SU-DHL-6 (cell line): ENCODE results near the gene EIF6.

ENCODE experiments used
- H2AFZ ChIP-seq: fragments of 200-600 bp; sonication (generic); 2 replicates; pipeline ENCODE4 v1.6.1; 2014; ENCODE audit warnings: low read depth, mild to moderate bottlenecking, moderate library complexity, mixed read lengths, antibody characterized with exemption, low read length; ENCODE audit not compliant: severe bottlenecking
- H3F3A ChIP-seq: fragments of 200-600 bp; shearing (Covaris generic); 2 replicates; pipeline ENCODE4 v1.6.0; 2016; ENCODE audit warnings: antibody characterized with exemption, mild to moderate bottlenecking; ENCODE audit not compliant: insufficient read depth
- H3K27ac ChIP-seq: fragments of 200-600 bp; sonication (generic); 2 replicates; pipeline ENCODE4 v1.5.1; 2016; ENCODE audit warnings: low read depth, mild to moderate bottlenecking, low read length, moderate library complexity, mixed read lengths
- H3K27me3 ChIP-seq: fragments of 200-600 bp; sonication (generic), shearing (Covaris generic); 2 replicates; pipeline ENCODE4 v1.6.0; 2014; ENCODE audit warnings: mild to moderate bottlenecking, low read length
- H3K36me3 ChIP-seq: fragments of 200-600 bp; sonication (generic); 2 replicates; pipeline ENCODE4 v1.6.1; 2014; ENCODE audit warnings: mild to moderate bottlenecking, low read length, mixed read lengths
- H3K4me2 ChIP-seq: fragments of 300-600, 200-600 bp; shearing (Covaris generic), sonication (generic); 2 replicates; pipeline ENCODE4 v1.6.0; 2014; ENCODE audit warnings: low read length, low read depth, mild to moderate bottlenecking; ENCODE audit not compliant: poor library complexity, severe bottlenecking
- H3K4me3 ChIP-seq: fragments of 200-600 bp; sonication (generic); 2 replicates; pipeline ENCODE4 v1.5.1; 2014; ENCODE audit warnings: antibody characterized with exemption, low read length, mild to moderate bottlenecking, mixed read lengths; ENCODE audit not compliant: insufficient read depth, poor library complexity, severe bottlenecking
- H3K79me2 ChIP-seq: fragments of 200-600 bp; sonication (generic); 2 replicates; pipeline ENCODE4 v1.6.1; 2014; ENCODE audit warnings: mild to moderate bottlenecking, low read length, moderate library complexity; ENCODE audit not compliant: insufficient read depth
- H3K9ac ChIP-seq: fragments of 200-600 bp; sonication (generic); 2 replicates; pipeline ENCODE4 v1.7.0; 2014; ENCODE audit warnings: mild to moderate bottlenecking, low read length
- H3K9me2 ChIP-seq: fragments of 200-600 bp; sonication (generic); replicated peaks from 2 replicates; pipeline ENCODE4 v1.6.1; 2014; ENCODE audit warnings: low read length; ENCODE audit not compliant: insufficient read depth
- H3K9me3 ChIP-seq: fragments of 200-600 bp; sonication (generic); 2 replicates; pipeline ENCODE4 v1.6.1; 2014; ENCODE audit warnings: low read length, mixed read lengths; ENCODE audit not compliant: insufficient read depth
- H4K20me1 ChIP-seq: fragments of 200-600 bp; sonication (generic); 2 replicates; pipeline ENCODE4 v1.6.1; 2014; ENCODE audit warnings: low read depth, mild to moderate bottlenecking, antibody characterized with exemption, low read length, moderate library complexity, mixed read lengths
- EZH2phosphoT487 ChIP-seq: fragments of 200-600 bp; sonication (generic), shearing (Covaris generic); conservative IDR thresholded peaks from 2 replicates; pipeline ENCODE4 v1.6.1; 2018; ENCODE audit warnings: mild to moderate bottlenecking, antibody characterized with exemption, low read length, moderate library complexity, mixed read lengths
- TF ChIP-seq, protein P1 (sequence below): fragments of 200-600 bp; sonication (generic); IDR thresholded peaks from one replicate; pipeline ENCODE4 v1.5.1; 2017; ENCODE audit warnings: antibody characterized with exemption, mild to moderate bottlenecking, low read length, moderate library complexity; ENCODE audit not compliant: insufficient read depth, poor library complexity, severe bottlenecking

Gene EIF6

GRCh38 chr20:35325401-35325800, 40.8 kb upstream of the EIF6 start:
- Histone ChIP-seq H3K27me3 (no peaks in the 10 kb centered on the region), H3K36me3 (no peaks in the 10 kb centered on the region), H3K9me2 (no peaks in the 10 kb centered on the region), H3K4me2 (no peak overlapping the region), H3K4me3 (no peak overlapping the region), H3K9ac (no peak overlapping the region), H4K20me1 (no peaks in the 10 kb centered on the region), H3K9me3 (no peaks in the 10 kb centered on the region), H2AFZ (no peak overlapping the region), H3F3A (no peaks in the 10 kb centered on the region), H3K79me2 (no peaks in the 10 kb centered on the region), H3K27ac (no peak overlapping the region)
- TF ChIP-seq EZH2phosphoT487 = no peak
- TF ChIP-seq, protein P1, sequence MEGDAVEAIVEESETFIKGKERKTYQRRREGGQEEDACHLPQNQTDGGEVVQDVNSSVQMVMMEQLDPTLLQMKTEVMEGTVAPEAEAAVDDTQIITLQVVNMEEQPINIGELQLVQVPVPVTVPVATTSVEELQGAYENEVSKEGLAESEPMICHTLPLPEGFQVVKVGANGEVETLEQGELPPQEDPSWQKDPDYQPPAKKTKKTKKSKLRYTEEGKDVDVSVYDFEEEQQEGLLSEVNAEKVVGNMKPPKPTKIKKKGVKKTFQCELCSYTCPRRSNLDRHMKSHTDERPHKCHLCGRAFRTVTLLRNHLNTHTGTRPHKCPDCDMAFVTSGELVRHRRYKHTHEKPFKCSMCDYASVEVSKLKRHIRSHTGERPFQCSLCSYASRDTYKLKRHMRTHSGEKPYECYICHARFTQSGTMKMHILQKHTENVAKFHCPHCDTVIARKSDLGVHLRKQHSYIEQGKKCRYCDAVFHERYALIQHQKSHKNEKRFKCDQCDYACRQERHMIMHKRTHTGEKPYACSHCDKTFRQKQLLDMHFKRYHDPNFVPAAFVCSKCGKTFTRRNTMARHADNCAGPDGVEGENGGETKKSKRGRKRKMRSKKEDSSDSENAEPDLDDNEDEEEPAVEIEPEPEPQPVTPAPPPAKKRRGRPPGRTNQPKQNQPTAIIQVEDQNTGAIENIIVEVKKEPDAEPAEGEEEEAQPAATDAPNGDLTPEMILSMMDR = no peak

DNA sequence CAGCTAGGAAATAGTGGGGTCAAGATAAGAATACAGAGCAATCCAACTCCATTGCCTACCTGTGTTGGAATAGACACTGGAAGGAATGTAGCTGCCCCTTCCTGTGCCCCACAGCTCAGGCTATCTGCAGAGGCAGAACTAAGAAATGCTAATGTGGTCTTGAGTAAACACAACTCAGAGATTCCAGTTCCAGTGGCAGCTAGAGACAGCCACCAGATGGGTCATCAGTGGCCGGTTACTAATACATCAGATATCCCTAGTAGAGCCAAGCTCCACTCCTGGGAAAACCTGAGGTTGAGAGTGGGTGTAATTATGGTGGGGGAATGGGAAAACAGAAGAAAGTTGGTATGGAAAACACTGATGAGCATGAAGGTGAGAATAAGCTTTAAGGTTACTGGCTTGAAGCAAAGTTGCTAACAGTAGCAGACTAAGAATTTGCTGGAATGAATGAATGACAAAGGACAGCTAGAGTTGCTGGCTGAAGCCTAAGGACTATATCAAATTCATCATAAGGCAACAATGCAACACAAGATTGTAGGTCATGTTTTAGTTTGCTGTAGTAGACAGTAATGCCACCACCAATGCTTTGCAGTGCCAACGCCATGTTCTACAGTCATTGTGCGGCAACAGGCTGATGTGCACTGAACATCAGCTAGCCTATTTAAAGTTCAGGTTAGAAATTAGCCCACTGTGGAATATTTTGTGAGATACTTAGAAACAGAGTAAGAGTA, 36.0 kb upstream of the EIF6 start:
- no peaks in the 10 kb centered on the region for H3K27me3 ChIP-seq
- no peaks in the 10 kb centered on the region for H3K9me3 ChIP-seq
- H3K36me3 ChIP-seq = no peaks in the 10 kb centered on the region
- H3K9me2 ChIP-seq = no peaks in the 10 kb centered on the region
- H2AFZ ChIP-seq = no peak overlapping the region
- H3K9ac ChIP-seq = no peak overlapping the region
- no peak overlapping the region for H3K27ac ChIP-seq
- TF ChIP-seq, protein P1 = no peak
- no peaks in the 10 kb centered on the region for H4K20me1 ChIP-seq
- no peaks in the 10 kb centered on the region for H3K79me2 ChIP-seq
- no peaks in the 10 kb centered on the region for H3F3A ChIP-seq
- H3K4me3 ChIP-seq = no peak overlapping the region
- no peak overlapping the region for H3K4me2 ChIP-seq

DNA sequence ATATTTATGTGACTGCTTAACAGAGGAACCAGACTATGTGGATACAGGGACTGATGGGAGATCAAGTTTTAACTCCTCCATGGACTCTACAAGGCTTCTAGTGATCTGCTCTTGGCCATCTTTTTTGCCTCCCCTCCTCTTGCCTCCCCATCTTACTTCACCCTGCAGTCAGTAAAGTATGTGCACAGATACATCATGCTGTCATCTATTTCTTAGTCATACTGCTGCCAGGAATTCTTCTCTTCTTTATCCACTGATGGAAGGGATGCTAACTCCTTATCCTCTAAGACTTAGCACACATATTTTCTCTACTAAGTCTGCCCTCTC, 35.3 kb upstream of the EIF6 start:
- no peak overlapping the region for H3K4me3 ChIP-seq
- no peak overlapping the region for H3K4me2 ChIP-seq
- no peak overlapping the region for H3K9ac ChIP-seq
- TF ChIP-seq EZH2phosphoT487 = no peak
- TF ChIP-seq, protein P1 = no peak
- H2AFZ ChIP-seq = no peak overlapping the region
- no peaks in the 10 kb centered on the region for H3K9me3 ChIP-seq
- H3K27ac ChIP-seq = no peak overlapping the region
- H3K79me2 ChIP-seq = no peaks in the 10 kb centered on the region
- H3K27me3 ChIP-seq = no peaks in the 10 kb centered on the region
- H3K9me2 ChIP-seq = no peaks in the 10 kb centered on the region
- no peaks in the 10 kb centered on the region for H3F3A ChIP-seq
- no peaks in the 10 kb centered on the region for H4K20me1 ChIP-seq
- no peaks in the 10 kb centered on the region for H3K36me3 ChIP-seq
